Upper lobe of left lung (tissue), 6 donors: ENCODE measurements around the gene SORBS2. TPM values are rescaled to one million over a fixed set of nuclear protein-coding genes. Genes with fewer than 3 reads are reported as not detected.

ENCODE experiments used
- ATAC-seq, 2 donors: fragments of 200-7000 bp; cut with Tn5 transposase; one replicate each; pipeline ENCODE4 v1.9.1; 2022; ENCODE audit warnings: mild to moderate bottlenecking in 2 of 2, moderate library complexity in 2 of 2; ENCODE audit not compliant: low FRiP score in 2 of 2
- DNase-seq, 2 donors: peaks; one replicate each; pipeline ENCODE4 v3.0.0-alpha.2; 2019 to 2020
- H3K27ac ChIP-seq, 4 donors: fragments of 200-600 bp; sonication (generic); one replicate each; pipeline ENCODE4 v1.5.1; 2016 to 2019
- H3K27me3 ChIP-seq, 4 donors: fragments of 200-600 bp; sonication (generic); one replicate each; pipeline ENCODE4 v1.5.1; 2017 to 2019
- H3K36me3 ChIP-seq, 4 donors: fragments of 200-600 bp; sonication (generic); one replicate each; pipeline ENCODE4 v1.5.1; 2016 to 2019
- H3K4me1 ChIP-seq, 4 donors: fragments of 200-600 bp; sonication (generic); one replicate each; pipeline ENCODE4 v1.5.1; 2018 to 2019
- H3K4me3 ChIP-seq, 4 donors: fragments of 200-600 bp; sonication (generic); one replicate each; pipeline ENCODE4 v1.5.1; 2017 to 2019; ENCODE audit warnings: mild to moderate bottlenecking in 2 of 4, moderate library complexity in 1 of 4
- H3K9me3 ChIP-seq, 4 donors: fragments of 200-600 bp; sonication (generic); one replicate each; pipeline ENCODE4 v1.5.1; 2018 to 2019
- CTCF ChIP-seq, 6 experiments: fragments of 450-650 bp in 4 of 6; fragments of 200-600 bp in 2 of 6; sonication (generic) in 2 of 6; IDR thresholded peaks; one replicate each; pipeline ENCODE4 v1.5.1; 2016 to 2019; ENCODE audit warnings: antibody characterized with exemption in 6 of 6
- EP300 ChIP-seq, 4 donors: sonication (generic); formaldehyde crosslinking; IDR thresholded peaks; one replicate each; pipeline ENCODE4 v1.5.1; 2017; ENCODE audit warnings: antibody characterized with exemption in 4 of 4, control low read depth in 2 of 4
- POLR2A ChIP-seq, 4 donors: fragments of 450-650 bp; IDR thresholded peaks; one replicate each; pipeline ENCODE4 v1.5.1; 2016 to 2017; ENCODE audit warnings: antibody characterized with exemption in 4 of 4, mild to moderate bottlenecking in 2 of 4
- POLR2AphosphoS5 ChIP-seq, 2 donors: sonication (generic); formaldehyde crosslinking; IDR thresholded peaks; one replicate each; pipeline ENCODE4 v1.5.1; 2017; ENCODE audit warnings: antibody characterized with exemption in 2 of 2
- WGBS, 2 donors: methylation state at CpG; one replicate each; pipeline ENCODE4 v1.1.5; 2017 to 2018; 5-methylcytosine and 5-hydroxymethylcytosine counted together
- total RNA-seq, 6 donors: library from RNA; depleted of rRNA in 4 of 6; stranded (reverse); fragments of >200 nt in 4 of 6; gene quantifications; one replicate each; pipeline versions ENCODE4 v1.1.0 to v1.2.1, GENCODE V29; 2016 to 2021
- donor health status: DM: no; HTN: no; CAD: no; lungs with moderate emphysema.
- donor health status: DM: no; HTN: yes; CAD: no; lungs with severe emphysema.

Gene SORBS2
- total RNA-seq, 6 donors from 2014 or later: 35.4 to 83.2 (median 58.1) TPM

- Histone ChIP-seq H3K27me3 (no peaks in the 10 kb centered on the region), H3K36me3 (no peaks in the 10 kb centered on the region), H3K27ac (no peak overlapping the region), H3K4me3 (no peak overlapping the region), H3K4me1 (peaks cover 0 to 7% (median 0%) of the 10 kb centered on the region in 4 donors), H3K9me3 (no peaks in the 10 kb centered on the region)
- peak in 1 of 2 donors; percentile 56 for ATAC-seq
- WGBS, 2 donors: 45 to 46% methylated on average over 4 of the region's 4 CpGs
- DNase-seq: no peak
- TF ChIP-seq POLR2AphosphoS5 (IDR thresholded peaks at IDR 0.05) (no peak), POLR2A (IDR thresholded peaks at IDR 0.05) (no peak), CTCF (IDR thresholded peaks at IDR 0.05) (no peak), EP300 (IDR thresholded peaks at IDR 0.05) (no peak)
Observed at GRCh38 chr4:185591679-185592141, 220.3 kb downstream of the SORBS2 start.

GRCh38 chr4:185590982-185591381 is 221.0 kb downstream of the SORBS2 start:
- Histone ChIP-seq H3K4me1 (peaks cover 0 to 7% (median 0%) of the 10 kb centered on the region in 4 donors), H3K27me3 (no peaks in the 10 kb centered on the region), H3K27ac (no peak overlapping the region), H3K36me3 (no peaks in the 10 kb centered on the region), H3K9me3 (no peaks in the 10 kb centered on the region), H3K4me3 (no peak overlapping the region)
- WGBS, 2 donors: 78 to 87% methylated on average over 3 of the region's 3 CpGs
- ATAC-seq (peak in 1 of 2 donors; percentile 16), DNase-seq (no peak)
- no peak for TF ChIP-seq POLR2A (IDR thresholded peaks at IDR 0.05)
- no peak for TF ChIP-seq CTCF (IDR thresholded peaks at IDR 0.05)
- no peak for TF ChIP-seq EP300 (IDR thresholded peaks at IDR 0.05)
- no peak for TF ChIP-seq POLR2AphosphoS5 (IDR thresholded peaks at IDR 0.05)

- TF ChIP-seq POLR2A (IDR thresholded peaks at IDR 0.05) (no peak), EP300 (IDR thresholded peaks at IDR 0.05) (no peak), CTCF (IDR thresholded peaks at IDR 0.05) (no peak), POLR2AphosphoS5 (IDR thresholded peaks at IDR 0.05) (no peak)
- no peaks in the 10 kb centered on the region for H3K36me3 ChIP-seq
- no peak overlapping the region for H3K4me3 ChIP-seq
- H3K9me3 ChIP-seq: no peaks in the 10 kb centered on the region
- H3K27ac ChIP-seq: no peak overlapping the region
- no peaks in the 10 kb centered on the region for H3K27me3 ChIP-seq
- H3K4me1 ChIP-seq: peaks cover 0 to 7% (median 0%) of the 10 kb centered on the region in 4 donors
- DNase-seq: no peak
- 83 to 91% methylated on average over 13 of the region's 13 CpGs for WGBS, 2 donors
- ATAC-seq: peak in 1 of 2 donors; percentile 25
Observed at GRCh38 chr4:185589067-185589836, 222.7 kb downstream of the SORBS2 start.

GRCh38 chr4:185587427-185588161 is 224.4 kb downstream of the SORBS2 start:
- no peak for ATAC-seq

More at GRCh38 chr4:185587427-185588161, 224.4 kb downstream of the SORBS2 start:
- H3K36me3 ChIP-seq: no peaks in the 10 kb centered on the region
- peaks cover 0 to 7% (median 0%) of the 10 kb centered on the region in 4 donors for H3K4me1 ChIP-seq
- no peaks in the 10 kb centered on the region for H3K27me3 ChIP-seq
- peak in 1 of 2 donors; percentile 68 for DNase-seq
- WGBS, 2 donors: 57 to 59% methylated on average over 30 to 32 of the region's 32 CpGs
- H3K9me3 ChIP-seq: no peaks in the 10 kb centered on the region
- peak overlapping the region in 2 of 4 donors; percentile 0 to 34 for H3K4me3 ChIP-seq
- TF ChIP-seq CTCF (IDR thresholded peaks at IDR 0.05): no peak
- TF ChIP-seq EP300 (IDR thresholded peaks at IDR 0.05): no peak
- no peak for TF ChIP-seq POLR2A (IDR thresholded peaks at IDR 0.05)
- TF ChIP-seq POLR2AphosphoS5 (IDR thresholded peaks at IDR 0.05): no peak
- H3K27ac ChIP-seq: no peak overlapping the region
